GM12878 (cell line): ENCODE data around the gene CORO7. TPM values are rescaled to one million over a fixed set of nuclear protein-coding genes. Genes with fewer than 3 reads are reported as not detected.

Experiments used
- ATAC-seq: fragments of 200-7000 bp; cut with Tn5 transposase; 3 replicates; pipeline ENCODE4 v1.9.1; 2020; ENCODE audit warnings: mild to moderate bottlenecking, moderate library complexity
- Bru-seq: library from RNA; stranded (reverse); fragments of 400-500 nt; gene quantifications from one replicate; lab custom pipeline; 2021; lab: Mats Ljungman, UMichigan
- BruChase-seq, 2 experiments: library from RNA; stranded (reverse); fragments of 400-500 nt; gene quantifications; one replicate each; lab custom pipeline; 2021; lab: Mats Ljungman, UMichigan
- BruUV-seq: library from RNA; stranded (reverse); fragments of 400-500 nt; replicated peaks from 2 replicates; lab custom pipeline; 2021; lab: Mats Ljungman, UMichigan
- CTCF ChIA-PET: fragments of 300-600 bp; sonication (Branson Sonifier 250); formaldehyde crosslinking; extraction: SDS; loops from one replicate; lab custom pipeline; 2021; ENCODE audit warnings: inconsistent platforms; lab: Yijun Ruan, JAX
- POLR2A ChIA-PET: fragments of 350-600 bp; formaldehyde crosslinking; extraction: SDS; loops from one replicate; lab custom pipeline; 2021; ENCODE audit warnings: inconsistent platforms; lab: Charles Lee
- RAD21 ChIA-PET: fragments of 300-600 bp; sonication (Branson Sonifier 250); formaldehyde crosslinking; loops from one replicate; lab custom pipeline; 2023; ENCODE audit warnings: antibody characterized with exemption; ENCODE audit not compliant: unreplicated experiment; lab: Charles Lee
- SMC1A ChIA-PET: fragments of 300-600 bp; sonication (Branson Sonifier 250); formaldehyde crosslinking; loops from one replicate; lab custom pipeline; 2023; ENCODE audit not compliant: unreplicated experiment, uncharacterized antibody; lab: Charles Lee
- DNase-seq: peaks from one replicate; pipeline ENCODE4 v3.0.0-alpha.2; 2011; ENCODE audit warnings: low read depth, low spot score
- FAIRE-seq: peaks from 3 replicates; lab custom pipeline; 2011; peaks lifted over from hg19 to GRCh38; lab: Jason Lieb, UNC
- H2AFZ ChIP-seq: 2 replicates; pipeline ENCODE4 v1.6.0; 2011; ENCODE audit warnings: low read depth, low read length, control low read depth; ENCODE audit not compliant: control insufficient read depth
- H3K27ac ChIP-seq: 2 replicates; pipeline ENCODE4 v1.5.1; 2011; ENCODE audit warnings: control low read depth; ENCODE audit not compliant: control insufficient read depth, insufficient read depth
- H3K27me3 ChIP-seq, 2 experiments: replicated peaks in 1 of 2; 2 replicates each; pipeline versions ENCODE4 v1.6.0 to v1.6.1; 2011; ENCODE audit warnings: low read length in 1 of 2; ENCODE audit not compliant: control insufficient read depth in 2 of 2, insufficient read depth in 2 of 2
- H3K36me3 ChIP-seq, 2 experiments: 2 replicates each; pipeline ENCODE4 v1.5.1; 2011; ENCODE audit warnings: low read length in 1 of 2; ENCODE audit not compliant: control insufficient read depth in 2 of 2, insufficient read depth in 2 of 2
- H3K4me1 ChIP-seq: 2 replicates; pipeline ENCODE4 v1.6.1; 2011; ENCODE audit warnings: mild to moderate bottlenecking, low read length, moderate library complexity, mixed read lengths; ENCODE audit not compliant: control insufficient read depth, insufficient read depth
- H3K4me2 ChIP-seq: 2 replicates; pipeline ENCODE4 v1.6.0; 2011; ENCODE audit warnings: control low read depth; ENCODE audit not compliant: control insufficient read depth, insufficient read depth
- H3K4me3 ChIP-seq: fragments of 200-600 bp; sonication (generic); 2 replicates; pipeline ENCODE4 v1.5.1; 2016
- H3K79me2 ChIP-seq: 2 replicates; pipeline ENCODE4 v1.6.0; 2011; ENCODE audit warnings: low read length; ENCODE audit not compliant: control insufficient read depth, insufficient read depth
- H3K9ac ChIP-seq: 2 replicates; pipeline ENCODE4 v1.8.0; 2011; ENCODE audit warnings: low read length, control low read depth, mixed read lengths; ENCODE audit not compliant: control insufficient read depth, insufficient read depth
- H3K9me3 ChIP-seq: replicated peaks from 3 replicates; pipeline ENCODE4 v1.5.1; 2011; ENCODE audit warnings: mild to moderate bottlenecking, low read length; ENCODE audit not compliant: control insufficient read depth, insufficient read depth
- H4K20me1 ChIP-seq: 2 replicates; pipeline ENCODE4 v1.6.0; 2011; ENCODE audit not compliant: control insufficient read depth, insufficient read depth
- BACH1 ChIP-seq: fragments of 450-650 bp; IDR thresholded peaks from 2 replicates; pipeline ENCODE4 v1.6.1; 2017; ENCODE audit warnings: mild to moderate bottlenecking, borderline replicate concordance
- CBX3 ChIP-seq: fragments of 200-600 bp; sonication (generic); IDR thresholded peaks from 2 replicates; pipeline ENCODE4 v1.6.1; 2016; ENCODE audit warnings: low read depth, borderline replicate concordance
- DPF2 ChIP-seq: fragments of 450-650 bp; IDR thresholded peaks from 2 replicates; pipeline ENCODE4 v1.6.1; 2017; ENCODE audit warnings: mild to moderate bottlenecking
- EP300 ChIP-seq, 2 experiments: fragments of 150-350 bp in 1 of 2; IDR thresholded peaks; 2 replicates each; pipeline ENCODE4 v1.6.1; 2011 to 2012; ENCODE audit warnings: low read depth in 2 of 2, low read length in 2 of 2, borderline replicate concordance in 1 of 2, improper control_type of control experiment in 1 of 2, inconsistent platforms in 1 of 2; ENCODE audit not compliant: control insufficient read depth in 1 of 2
- GATAD2B ChIP-seq: fragments of 450-650 bp; conservative IDR thresholded peaks from 2 replicates; pipeline ENCODE4 v1.6.1; 2017; ENCODE audit warnings: low read depth, mild to moderate bottlenecking, moderate library complexity
- HDGF ChIP-seq: fragments of 450-650 bp; IDR thresholded peaks from 2 replicates; pipeline ENCODE4 v1.6.1; 2016; ENCODE audit warnings: antibody characterized with exemption
- POLR2AphosphoS2 ChIP-seq: IDR thresholded peaks from 2 replicates; pipeline ENCODE4 v1.6.1; 2011; ENCODE audit warnings: low read depth, mild to moderate bottlenecking, low read length, improper control_type of control experiment, moderate library complexity
- RELA ChIP-seq: fragments of 450-650 bp; IDR thresholded peaks from 2 replicates; pipeline ENCODE4 v1.8.0; 2014; ENCODE audit warnings: borderline replicate concordance; ENCODE audit not compliant: partially characterized antibody
- RFX5 ChIP-seq: IDR thresholded peaks from 2 replicates; pipeline ENCODE4 v1.6.1; 2011; ENCODE audit warnings: low read depth, low read length, improper control_type of control experiment
- SMARCA5 ChIP-seq: fragments of 450-650 bp; IDR thresholded peaks from 2 replicates; pipeline ENCODE4 v1.6.1; 2017; ENCODE audit warnings: mild to moderate bottlenecking
- SREBF1 ChIP-seq: IDR thresholded peaks from 2 replicates; pipeline ENCODE4 v1.6.1; 2012; ENCODE audit warnings: mild to moderate bottlenecking, low read length
- TAF1 ChIP-seq: IDR thresholded peaks from 2 replicates; pipeline ENCODE4 v1.6.1; 2011; ENCODE audit warnings: mild to moderate bottlenecking, low read depth, low read length, borderline replicate concordance
- TCF3 ChIP-seq: IDR thresholded peaks from 2 replicates; pipeline ENCODE4 v1.6.1; 2012; ENCODE audit warnings: low read depth, mild to moderate bottlenecking, low read length, borderline replicate concordance; ENCODE audit not compliant: insufficient read depth
- YY1 ChIP-seq: IDR thresholded peaks from 2 replicates; pipeline ENCODE4 v1.6.1; 2011; ENCODE audit warnings: low read depth, mild to moderate bottlenecking, low read length
- ZNF217 ChIP-seq: fragments of 450-650 bp; IDR thresholded peaks from 2 replicates; pipeline ENCODE4 v1.6.1; 2017; ENCODE audit warnings: antibody characterized with exemption, mild to moderate bottlenecking
- ZNF384 ChIP-seq: IDR thresholded peaks from 2 replicates; pipeline ENCODE4 v1.6.1; 2012; ENCODE audit warnings: low read depth, mild to moderate bottlenecking, low read length, improper control_type of control experiment, borderline replicate concordance
- WGBS: methylation state at CpG from one replicate; pipeline ENCODE4 v1.1.6; 2016; ENCODE audit warnings: low lambda C conversion rate; ENCODE audit not compliant: insufficient replicate concordance, insufficient coverage; ENCODE audit errors: missing lambda C conversion rate; 5-methylcytosine and 5-hydroxymethylcytosine counted together
- in situ Hi-C: fragments of 300-500 bp; cut with MboI; formaldehyde crosslinking; loops from 9 replicates; pipeline ENCODE4 v1.14.3; 2018; ENCODE audit warnings: mixed read lengths
- intact Hi-C: fragments of 100-400 bp; cut with micrococcal nuclease; formaldehyde crosslinking; loops from one replicate; pipeline ENCODE4 v1.14.2; 2022; ENCODE audit not compliant: unreplicated experiment
- long read RNA-seq, 2 experiments: library from polyadenylated mRNA; unstranded; transcript quantifications; one replicate each; pipeline ENCODE4 v2.0.0, GENCODE V29; 2019 to 2020
- polyA minus RNA-seq, 3 experiments: library from RNA; depleted of rRNA, polyadenylated mRNA; stranded (reverse); fragments of >200 nt; gene quantifications; 2 replicates each; pipeline ENCODE4 v1.2.3, GENCODE V29; 2011
- polyA plus RNA-seq, 11 experiments: library from polyadenylated mRNA; depleted of rRNA in 4 of 11; unstranded in 6 of 11; stranded (reverse) in 5 of 11; fragments of >200 nt; fragmentation: Nextera tagmentation in 4 of 11; fragmentation: Illumina TruSeq in 1 of 11; extraction: Ambion mirVana in 4 of 11; extraction: Trizol in 1 of 11; gene quantifications; 1 replicate in 1 of 11; 2 replicates in 10 of 11; pipeline versions ENCODE4 v1.2.1 to v1.2.3, GENCODE V29; 2011 to 2016; ENCODE audit warnings: inconsistent platforms in 2 of 11, missing spikeins in 2 of 11, low read depth in 1 of 11
- total RNA-seq, 4 experiments: library from RNA; depleted of rRNA in 3 of 4; stranded (reverse); fragments of >200 nt in 3 of 4; fragmentation: Illumina TruSeq in 1 of 4; extraction: Trizol in 1 of 4; gene quantifications; 2 replicates each; pipeline versions ENCODE4 v1.2.1 to v1.2.3, GENCODE V29; 2013 to 2021
- TF ChIP-seq, protein P1 (sequence below): IDR thresholded peaks from 2 replicates; pipeline ENCODE4 v1.6.1; 2011; ENCODE audit warnings: low read depth, low read length, improper control_type of control experiment, borderline replicate concordance

The CORO7 gene
- total RNA-seq (2013; cell fraction: nucleolus; rRNA removed): 187 and 203 TPM in 2 replicates
- total RNA-seq (2014; rRNA removed): 43.2 and 56.5 TPM in 2 replicates
- total RNA-seq (2014; rRNA removed; fragmentation: Illumina TruSeq; extraction: Trizol): 18.9 and 19.0 TPM in 2 replicates
- 89.2 and 91.7 TPM in 2 replicates for total RNA-seq (2021)
- 17.8 TPM for polyA plus RNA-seq (2011; ENCODE audit: low read depth)
- 11.9 and 40.0 TPM in 2 replicates for polyA plus RNA-seq (2011; rRNA removed)
- 37.9 and 44.2 TPM in 2 replicates for polyA plus RNA-seq (2011; cell fraction: cytosol; rRNA removed)
- polyA plus RNA-seq (2011; cell fraction: nucleus; rRNA removed): 362 and 561 TPM in 2 replicates
- polyA plus RNA-seq (2012): 49.8 and 53.5 TPM in 2 replicates
- polyA plus RNA-seq (2014; fragmentation: Illumina TruSeq; extraction: Trizol): 6.0 and 17.2 TPM in 2 replicates
- polyA plus RNA-seq (2014; fragmentation: Nextera tagmentation; extraction: Ambion mirVana): under 1 TPM; 0.64 to 0.84 TPM
- 65.8 and 76.0 TPM in 2 replicates for polyA plus RNA-seq (2014; rRNA removed)
- polyA plus RNA-seq (2016; fragmentation: Nextera tagmentation; extraction: Ambion mirVana): 10 to 100 TPM; 47.4 to 49.1 TPM
- 32.8 and 55.7 TPM in 2 replicates for polyA minus RNA-seq (2011; rRNA and poly(A)+ RNA removed)
- polyA minus RNA-seq (2011; cell fraction: cytosol; rRNA and poly(A)+ RNA removed): 61.5 and 64.5 TPM in 2 replicates
- polyA minus RNA-seq (2011; cell fraction: nucleus; rRNA and poly(A)+ RNA removed): 68.3 and 121 TPM in 2 replicates
- percentile 73 among the genes with signal in this experiment for Bru-seq, nascent RNA
- BruChase-seq, experiment 1, labeled RNA remaining after a 6-hour chase: percentile 97 among the genes with signal in this experiment
- percentile 90 among the genes with signal in this experiment for BruChase-seq, experiment 2, labeled RNA remaining after a 2-hour chase
- long read RNA-seq, experiment 1, transcript CORO7-201 (28 exons, 3,540 nt): major isoform, 20 of 36 reads
- long read RNA-seq, experiment 1, partial matches to known transcripts: 9 of 36 reads
- long read RNA-seq, experiment 1, other reads (novel, unspliced or antisense): 7 of 36 reads
- long read RNA-seq, experiment 2, partial matches to known transcripts: 6 of 10 reads
- long read RNA-seq, experiment 2, other reads (novel, unspliced or antisense): 4 of 10 reads

DNA sequence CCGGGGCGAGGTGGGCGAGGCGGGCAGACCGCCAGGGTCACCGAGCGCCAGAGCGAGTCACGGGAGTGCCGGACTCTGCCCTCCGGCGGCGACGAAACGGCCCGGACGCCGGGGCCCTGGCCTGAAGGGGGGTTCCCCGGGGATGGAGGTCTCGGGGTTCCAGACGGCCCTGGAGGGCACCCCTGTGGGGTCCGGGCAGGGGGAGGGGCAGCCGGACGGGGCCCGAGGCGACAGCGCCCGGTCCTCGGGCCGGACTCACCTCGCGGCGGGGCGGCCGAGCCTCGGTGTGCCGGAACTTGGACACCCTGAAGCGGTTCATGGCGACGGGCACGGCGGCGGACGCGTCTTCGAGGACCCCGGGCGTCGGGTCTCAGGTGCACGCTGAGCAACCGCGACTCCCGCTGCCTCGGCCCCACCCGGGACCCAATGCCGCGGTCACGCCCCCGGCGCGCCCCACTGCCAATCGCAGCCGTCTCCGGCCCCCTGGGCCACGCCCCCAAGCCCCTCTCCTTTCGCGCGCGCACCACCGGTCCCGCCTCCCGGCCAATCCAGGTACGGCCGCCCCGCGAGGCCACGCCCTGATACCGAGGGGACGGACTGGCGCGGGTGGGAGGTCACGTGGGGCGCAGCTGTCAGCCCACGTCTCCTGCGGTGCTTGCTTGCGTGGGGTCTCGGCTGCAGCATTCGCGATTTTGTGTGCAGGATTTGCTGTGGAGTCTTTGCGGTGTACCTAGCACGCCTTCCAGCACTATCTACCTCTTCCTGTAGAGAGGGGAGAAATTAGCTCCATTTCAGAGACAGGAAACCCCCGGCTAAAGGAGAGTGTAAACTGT is at the start of gene CORO7:
CORO7 (minus strand) TSS at position 397 of the 833 bp plus-strand sequence; CDS start at position 319, 78 bp downstream.
- WGBS: under 1% methylated on average over 55 of the region's 92 CpGs
- ATAC-seq (peak; percentile 86), DNase-seq (peak; percentile 76), FAIRE-seq (peak; percentile 97)
- peaks cover 5% of the 10 kb centered on the region; the same call in 1 of the 2 replicates for H4K20me1 ChIP-seq
- ChIA-PET RAD21 (interaction anchor here (0.8 to 1.5 kb wide), 6 partner anchors 13 to 208 kb away, joined by 3 to 6 read pairs (median 3); partner anchors contain the start of gene MGRN1), CTCF (interaction anchor here (0.6 to 2.3 kb wide), 8 partner anchors 11 to 200 kb away, joined by 3 to 14 read pairs (median 3); no protein-coding TSS in a partner anchor), POLR2A (interaction anchor here (0.5 to 4.0 kb wide), 7 partner anchors 12 to 199 kb away, joined by 3 to 33 read pairs (median 3); partner anchors contain the start of genes HMOX2 and NMRAL1), SMC1A (interaction anchor here (1.1 to 1.8 kb wide), 4 partner anchors 11 to 89 kb away, joined by 5 to 8 read pairs (median 6); partner anchors contain the start of gene PAM16)
- no peaks in the 10 kb centered on the region for H3K9me3 ChIP-seq
- H3K36me3 ChIP-seq: peaks cover 9 to 12% of the 10 kb centered on the region in 2 experiments
- H3K4me3 ChIP-seq: peak within 1 kb of the TSS; percentile 92
- peak within 1 kb of the TSS; percentile 79 for H3K9ac ChIP-seq
- H3K27me3 ChIP-seq: no peaks in the 10 kb centered on the region
- intact Hi-C loops: loop anchor here (2.0 kb wide), 1 partner anchor 60 kb away; the partner anchor contains the start of gene HMOX2
- H3K79me2 ChIP-seq: peaks cover 38% of the 10 kb centered on the region
- H3K4me2 ChIP-seq: peak within 1 kb of the TSS; percentile 98
- H2AFZ ChIP-seq: peak within 1 kb of the TSS; percentile 94
- in situ Hi-C loops: no loop called here
- peak within 1 kb of the TSS; percentile 83 for H3K27ac ChIP-seq
- BruUV-seq: no TSS peak
- H3K4me1 ChIP-seq: peaks cover 20% of the 10 kb centered on the region
- TF ChIP-seq, protein P1, sequence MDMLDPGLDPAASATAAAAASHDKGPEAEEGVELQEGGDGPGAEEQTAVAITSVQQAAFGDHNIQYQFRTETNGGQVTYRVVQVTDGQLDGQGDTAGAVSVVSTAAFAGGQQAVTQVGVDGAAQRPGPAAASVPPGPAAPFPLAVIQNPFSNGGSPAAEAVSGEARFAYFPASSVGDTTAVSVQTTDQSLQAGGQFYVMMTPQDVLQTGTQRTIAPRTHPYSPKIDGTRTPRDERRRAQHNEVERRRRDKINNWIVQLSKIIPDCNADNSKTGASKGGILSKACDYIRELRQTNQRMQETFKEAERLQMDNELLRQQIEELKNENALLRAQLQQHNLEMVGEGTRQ: peak; percentile 94
- TF ChIP-seq YY1 (peak; percentile 9; the same call in 1 of the 2 replicates), RFX5 (0 out of 2 replicates have a peak, but pooled peaks have one; percentile 59), GATAD2B (peak; percentile 51), SMARCA5 (peak; percentile 75), ZNF217 (0 out of 2 replicates have a peak, but pooled peaks have one; percentile 9), TCF3 (peak; percentile 87; the same call in 1 of the 2 replicates), POLR2AphosphoS2 (no peak; the same call in 1 of the 2 replicates), DPF2 (peak; percentile 41; the same call in 1 of the 2 replicates), SREBF1 (no peak), ZNF384 (no peak), TAF1 (peak; percentile 17; the same call in 1 of the 2 replicates), RELA (peak; percentile 11), HDGF (peak; percentile 79), BACH1 (peak; percentile 98), EP300 (IDR thresholded peaks at IDR 0.05; ENCODE audit: borderline replicate concordance in 1 of 2, control insufficient read depth in 1 of 2, low read depth in 2 of 2, low read length in 2 of 2) (0 out of 4 replicates have a peak, but pooled peaks of 1 of the 2 experiments have one; percentile 7), CBX3 (no peak)
